Inflammatory macrophage treated with lipopolysaccharide for 4 hours (primary cell): ENCODE measurements around the gene PZP.
"Not testable (repeated sequence)": the region's sequence is repeated elsewhere in the genome, so short reads cannot be mapped to it uniquely, and the experiment has no call there.

Source experiments
- DNase-seq: peaks from one replicate; pipeline ENCODE4 v3.0.0-alpha.2; 2020

The PZP gene

DNA sequence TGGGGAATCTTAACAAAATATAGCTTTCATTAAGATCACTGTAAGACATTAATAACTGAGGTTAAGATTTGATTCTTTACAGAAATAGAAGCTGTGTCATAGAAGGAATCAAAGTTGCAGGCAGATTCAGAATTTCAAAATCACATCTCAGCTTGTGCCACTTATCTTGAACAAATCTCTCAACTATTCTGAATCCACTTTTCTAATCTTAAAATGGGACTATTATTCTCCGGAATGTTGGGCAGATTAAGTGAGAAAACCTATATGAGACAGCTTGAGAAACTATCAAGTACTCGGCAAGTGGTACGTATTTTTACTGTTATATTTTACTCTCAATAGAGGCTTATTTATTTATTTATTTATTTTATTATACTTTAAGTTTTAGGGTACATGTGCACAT lies 28.4 kb downstream of the PZP start:
- DNase-seq = no peak

- DNase-seq = no peak
These were observed 38.1 kb downstream of the PZP start for GRCh38 chr12:9169979-9170634.

GRCh38 chr12:9167345-9167744 lies 40.9 kb downstream of the PZP start:
- DNase-seq = not testable (repeated sequence)

- no peak for DNase-seq
These were observed 44.8 kb downstream of the PZP start for GRCh38 chr12:9163392-9163791.

- DNase-seq = peak; percentile 5
These were observed 52.1 kb downstream of the PZP start for GRCh38 chr12:9156119-9156518.

GRCh38 chr12:9149372-9149771 lies 58.8 kb downstream of the PZP start:
- no peak for DNase-seq

DNA sequence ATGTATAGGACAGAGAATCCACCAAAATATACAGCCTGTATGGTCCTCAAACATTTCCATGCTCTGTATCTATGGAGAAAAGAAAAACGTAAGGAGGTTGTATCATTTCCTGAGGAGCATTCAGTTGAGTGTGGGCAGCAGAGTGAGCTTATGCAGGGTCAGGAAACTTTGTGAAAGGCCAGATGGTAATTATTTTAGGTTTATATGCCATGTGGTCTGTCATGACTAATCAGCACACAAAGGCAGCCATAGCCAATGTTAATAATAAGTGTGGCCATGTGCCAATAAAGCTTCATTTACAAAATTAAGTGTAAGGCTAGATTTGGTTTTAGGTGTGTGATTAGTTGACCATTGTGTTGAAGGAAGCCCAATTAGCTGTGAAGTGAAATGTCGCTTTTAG lies 59.3 kb downstream of the PZP start:
- peak; percentile 52 for DNase-seq

DNA sequence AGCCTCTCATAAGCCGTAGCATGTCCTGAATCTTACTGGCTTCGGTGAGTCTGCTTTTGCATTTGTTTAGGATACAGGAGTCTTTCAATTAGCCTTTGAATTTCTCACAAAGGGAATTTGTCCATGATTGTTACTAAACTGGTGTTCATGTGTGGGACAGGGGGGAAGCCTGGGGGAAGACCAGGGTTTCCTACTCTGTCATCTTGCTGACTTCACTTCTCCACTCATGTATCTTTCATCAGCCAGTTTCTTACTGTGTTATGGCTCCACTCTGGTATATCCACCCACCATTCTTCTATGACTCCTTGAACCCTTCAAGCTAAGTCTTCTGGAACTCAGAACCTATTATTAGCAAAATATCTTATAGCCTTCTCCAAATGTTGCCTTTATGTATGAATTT lies 60.7 kb downstream of the PZP start:
- DNase-seq = peak; percentile 86

DNA sequence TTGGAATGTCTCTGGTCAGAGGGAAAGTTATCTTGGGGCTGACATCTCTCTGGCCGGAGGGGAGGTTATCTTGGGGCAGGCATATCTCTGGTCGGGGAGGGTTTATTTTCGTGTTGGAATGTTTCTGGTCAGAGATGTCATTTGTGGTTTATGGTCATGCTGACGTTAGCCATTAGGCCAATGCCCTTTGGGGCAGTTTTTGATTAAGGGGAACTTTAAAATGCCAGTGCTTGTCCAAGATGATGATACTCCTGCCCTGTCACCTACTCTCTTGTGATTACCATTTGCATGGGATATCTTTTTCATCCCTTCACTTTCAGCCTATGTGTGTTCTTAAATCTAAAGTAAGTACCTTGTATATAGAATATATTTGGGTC lies 63.5 kb downstream of the PZP start:
- DNase-seq = peak; percentile 58

- peak; percentile 49 for DNase-seq
These were observed 64.1 kb downstream of the PZP start for GRCh38 chr12:9143929-9144729.

GRCh38 chr12:9143137-9143536 lies 65.1 kb downstream of the PZP start:
- DNase-seq = no peak

- DNase-seq = not testable (repeated sequence)
These were observed 68.5 kb downstream of the PZP start for GRCh38 chr12:9139588-9140290.

DNA sequence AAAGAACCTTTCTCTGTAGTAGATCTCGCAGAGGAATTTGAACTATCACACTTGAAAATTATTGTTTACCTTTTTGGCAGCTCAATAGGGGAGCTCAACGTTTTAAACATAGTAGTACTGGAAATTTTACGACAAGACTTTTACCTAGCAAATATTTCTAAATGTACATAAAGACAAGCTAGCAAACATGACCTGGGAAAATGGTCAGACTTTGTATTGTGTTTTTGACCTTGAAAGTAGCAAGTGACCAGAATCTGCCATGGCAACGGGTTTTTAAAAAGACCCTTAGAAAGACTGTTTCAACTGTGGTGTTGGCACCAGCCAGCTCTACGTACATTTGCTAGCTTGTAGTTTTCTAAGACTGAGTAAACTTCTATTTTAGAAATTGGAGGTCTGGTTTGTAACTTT lies 72.3 kb downstream of the PZP start:
- no peak for DNase-seq

DNA sequence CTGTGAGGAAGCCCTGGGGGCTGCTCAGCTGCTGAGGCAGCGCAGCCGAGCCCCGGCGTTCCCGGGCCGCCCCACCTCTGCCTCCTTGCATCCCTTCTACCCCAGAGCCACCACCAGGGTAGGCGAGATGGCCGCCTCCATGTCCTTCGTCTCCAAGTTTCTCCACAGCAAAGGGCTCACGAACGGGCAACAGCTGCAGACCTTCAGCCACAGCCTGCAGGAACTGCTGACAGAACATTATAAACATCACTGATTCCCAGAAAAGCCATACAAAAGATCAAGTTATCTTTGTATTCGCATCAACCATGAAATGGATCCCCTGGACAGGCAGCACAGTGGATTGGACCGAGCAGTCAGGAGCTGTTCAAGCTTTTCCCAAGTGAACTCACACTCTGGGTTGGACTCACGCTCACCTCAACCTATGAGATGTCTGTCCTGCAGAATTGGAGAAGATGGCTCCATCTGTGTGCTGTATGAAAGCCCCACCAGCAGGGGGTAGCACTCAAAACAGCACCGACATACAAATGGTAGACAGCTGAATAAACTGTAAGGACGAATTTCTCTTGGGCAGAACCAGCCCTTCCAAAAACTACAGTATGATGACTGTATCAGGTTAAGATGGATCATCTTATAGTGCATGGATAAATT lies 73.1 kb downstream of the PZP start:
- no peak for DNase-seq

- no peak for DNase-seq
These were observed 74.8 kb downstream of the PZP start for GRCh38 chr12:9133216-9133916.

GRCh38 chr12:9132008-9132535 lies 76.1 kb downstream of the PZP start:
- no peak for DNase-seq

- DNase-seq = no peak
These were observed 78.0 kb downstream of the PZP start for GRCh38 chr12:9130244-9130643.

DNA sequence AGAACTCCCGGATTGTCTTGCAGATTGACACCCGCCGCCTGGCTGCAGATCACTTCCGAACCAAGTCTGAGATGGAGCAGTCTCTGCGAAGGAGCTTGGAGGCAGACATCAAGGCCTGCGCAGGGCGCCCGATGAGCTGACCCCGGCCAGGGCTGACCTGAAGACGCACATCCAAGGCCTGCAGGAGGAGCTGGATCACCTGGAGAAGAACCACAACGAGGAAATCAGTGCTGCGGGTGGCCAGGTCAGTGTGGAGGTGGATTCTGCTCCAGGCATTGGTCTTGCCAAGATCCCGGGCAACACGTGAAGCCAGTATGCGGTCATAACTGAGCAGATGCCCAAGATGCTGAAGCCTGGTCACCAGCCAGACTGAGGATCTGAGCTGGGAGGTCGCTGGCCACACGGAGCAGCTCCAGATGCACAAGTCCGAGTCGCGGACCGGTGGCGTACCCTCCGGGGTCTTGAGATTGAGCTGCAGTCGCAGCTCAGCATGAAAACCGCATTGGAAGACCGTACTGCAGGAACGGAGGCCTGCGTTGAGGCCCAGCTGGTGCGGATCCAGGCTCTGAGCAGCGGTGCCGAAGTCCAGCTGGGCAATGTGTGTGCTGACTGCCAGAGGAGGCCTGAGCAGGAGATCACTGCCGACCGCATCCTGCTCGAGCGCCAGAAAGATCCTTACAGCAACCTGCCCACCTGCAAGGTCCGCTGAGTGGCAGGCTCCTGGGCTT lies 80.1 kb downstream of the PZP start:
- no peak for DNase-seq

GRCh38 chr12:9127484-9127883 lies 80.7 kb downstream of the PZP start:
- no peak for DNase-seq

DNA sequence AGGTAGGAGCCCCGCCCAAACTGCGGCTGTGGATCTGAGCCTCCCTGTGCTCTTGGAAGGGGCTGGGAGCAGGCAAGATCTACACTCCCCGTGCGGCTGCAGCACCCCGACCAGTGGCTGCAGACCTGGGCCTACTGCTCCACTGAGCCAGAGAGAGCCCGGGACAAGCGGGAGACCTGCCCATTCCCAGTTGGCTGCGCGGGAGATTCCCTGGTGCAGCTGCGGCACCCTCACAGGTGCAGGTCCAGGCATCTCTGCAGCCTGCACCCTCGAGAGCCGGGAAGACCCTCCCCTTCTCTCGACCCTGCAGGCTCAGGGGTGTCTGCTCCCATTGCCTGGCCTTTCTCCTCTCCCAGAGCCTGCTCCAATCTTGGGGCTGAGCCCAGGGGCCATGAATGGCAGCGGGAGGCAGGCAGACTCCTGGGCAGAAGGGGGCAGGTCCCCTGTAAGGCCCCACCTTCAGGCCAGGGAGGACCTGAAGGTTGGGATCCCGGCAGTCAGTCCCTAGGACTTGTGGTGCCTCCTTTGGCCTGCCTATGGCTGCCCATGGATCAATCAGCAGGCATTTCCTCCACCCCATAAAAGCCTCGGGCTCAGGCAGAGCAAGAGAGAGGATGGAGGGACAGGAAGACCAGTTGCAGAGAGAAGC lies 83.7 kb downstream of the PZP start:
- no peak for DNase-seq

DNA sequence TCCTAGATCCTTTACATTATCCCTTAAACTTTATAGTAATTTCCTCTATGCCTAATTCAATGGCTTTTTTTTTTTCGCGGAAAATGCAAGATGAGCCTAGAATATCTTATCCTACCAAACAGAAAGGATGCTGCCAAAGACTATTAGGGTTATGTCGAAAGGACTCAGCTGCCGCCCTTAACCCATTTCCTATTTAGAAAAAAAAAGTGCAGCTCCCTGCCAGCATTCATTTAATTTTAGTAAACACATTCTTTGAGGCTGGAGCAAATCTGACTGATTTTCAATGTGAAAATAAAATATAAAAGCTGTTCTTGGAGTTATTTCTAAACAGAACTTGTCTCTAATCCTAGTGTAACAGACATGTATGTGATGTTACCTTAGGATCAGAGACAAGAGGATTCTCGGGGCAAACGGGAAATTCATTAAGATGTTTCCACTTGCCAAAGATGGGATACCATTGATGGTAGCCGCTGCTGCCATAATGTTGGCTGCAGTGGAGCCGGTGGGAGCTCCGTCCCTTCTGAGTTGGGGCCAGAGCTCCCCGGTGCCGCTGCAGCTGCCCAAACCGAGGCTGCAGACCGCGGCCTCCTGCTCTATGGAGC lies 84.3 kb downstream of the PZP start:
- no peak for DNase-seq
